SU-DHL-6 (cell line): ENCODE data around the gene PAWR.

Source experiments
- H2AFZ ChIP-seq: fragments of 200-600 bp; sonication (generic); 2 replicates; pipeline ENCODE4 v1.6.1; 2014; ENCODE audit warnings: low read depth, mild to moderate bottlenecking, moderate library complexity, mixed read lengths, antibody characterized with exemption, low read length; ENCODE audit not compliant: severe bottlenecking
- H3F3A ChIP-seq: fragments of 200-600 bp; shearing (Covaris generic); 2 replicates; pipeline ENCODE4 v1.6.0; 2016; ENCODE audit warnings: antibody characterized with exemption, mild to moderate bottlenecking; ENCODE audit not compliant: insufficient read depth
- H3K27ac ChIP-seq: fragments of 200-600 bp; sonication (generic); 2 replicates; pipeline ENCODE4 v1.5.1; 2016; ENCODE audit warnings: low read depth, mild to moderate bottlenecking, low read length, moderate library complexity, mixed read lengths
- H3K27me3 ChIP-seq: fragments of 200-600 bp; sonication (generic), shearing (Covaris generic); 2 replicates; pipeline ENCODE4 v1.6.0; 2014; ENCODE audit warnings: mild to moderate bottlenecking, low read length
- H3K36me3 ChIP-seq: fragments of 200-600 bp; sonication (generic); 2 replicates; pipeline ENCODE4 v1.6.1; 2014; ENCODE audit warnings: mild to moderate bottlenecking, low read length, mixed read lengths
- H3K4me2 ChIP-seq: fragments of 300-600, 200-600 bp; shearing (Covaris generic), sonication (generic); 2 replicates; pipeline ENCODE4 v1.6.0; 2014; ENCODE audit warnings: low read length, low read depth, mild to moderate bottlenecking; ENCODE audit not compliant: poor library complexity, severe bottlenecking
- H3K4me3 ChIP-seq: fragments of 200-600 bp; sonication (generic); 2 replicates; pipeline ENCODE4 v1.5.1; 2014; ENCODE audit warnings: antibody characterized with exemption, low read length, mild to moderate bottlenecking, mixed read lengths; ENCODE audit not compliant: insufficient read depth, poor library complexity, severe bottlenecking
- H3K79me2 ChIP-seq: fragments of 200-600 bp; sonication (generic); 2 replicates; pipeline ENCODE4 v1.6.1; 2014; ENCODE audit warnings: mild to moderate bottlenecking, low read length, moderate library complexity; ENCODE audit not compliant: insufficient read depth
- H3K9ac ChIP-seq: fragments of 200-600 bp; sonication (generic); 2 replicates; pipeline ENCODE4 v1.7.0; 2014; ENCODE audit warnings: mild to moderate bottlenecking, low read length
- H3K9me2 ChIP-seq: fragments of 200-600 bp; sonication (generic); replicated peaks from 2 replicates; pipeline ENCODE4 v1.6.1; 2014; ENCODE audit warnings: low read length; ENCODE audit not compliant: insufficient read depth
- H3K9me3 ChIP-seq: fragments of 200-600 bp; sonication (generic); 2 replicates; pipeline ENCODE4 v1.6.1; 2014; ENCODE audit warnings: low read length, mixed read lengths; ENCODE audit not compliant: insufficient read depth
- H4K20me1 ChIP-seq: fragments of 200-600 bp; sonication (generic); 2 replicates; pipeline ENCODE4 v1.6.1; 2014; ENCODE audit warnings: low read depth, mild to moderate bottlenecking, antibody characterized with exemption, low read length, moderate library complexity, mixed read lengths
- EZH2phosphoT487 ChIP-seq: fragments of 200-600 bp; sonication (generic), shearing (Covaris generic); conservative IDR thresholded peaks from 2 replicates; pipeline ENCODE4 v1.6.1; 2018; ENCODE audit warnings: mild to moderate bottlenecking, antibody characterized with exemption, low read length, moderate library complexity, mixed read lengths
- TF ChIP-seq, protein P1 (sequence below): fragments of 200-600 bp; sonication (generic); IDR thresholded peaks from one replicate; pipeline ENCODE4 v1.5.1; 2017; ENCODE audit warnings: antibody characterized with exemption, mild to moderate bottlenecking, low read length, moderate library complexity; ENCODE audit not compliant: insufficient read depth, poor library complexity, severe bottlenecking

Gene PAWR

DNA sequence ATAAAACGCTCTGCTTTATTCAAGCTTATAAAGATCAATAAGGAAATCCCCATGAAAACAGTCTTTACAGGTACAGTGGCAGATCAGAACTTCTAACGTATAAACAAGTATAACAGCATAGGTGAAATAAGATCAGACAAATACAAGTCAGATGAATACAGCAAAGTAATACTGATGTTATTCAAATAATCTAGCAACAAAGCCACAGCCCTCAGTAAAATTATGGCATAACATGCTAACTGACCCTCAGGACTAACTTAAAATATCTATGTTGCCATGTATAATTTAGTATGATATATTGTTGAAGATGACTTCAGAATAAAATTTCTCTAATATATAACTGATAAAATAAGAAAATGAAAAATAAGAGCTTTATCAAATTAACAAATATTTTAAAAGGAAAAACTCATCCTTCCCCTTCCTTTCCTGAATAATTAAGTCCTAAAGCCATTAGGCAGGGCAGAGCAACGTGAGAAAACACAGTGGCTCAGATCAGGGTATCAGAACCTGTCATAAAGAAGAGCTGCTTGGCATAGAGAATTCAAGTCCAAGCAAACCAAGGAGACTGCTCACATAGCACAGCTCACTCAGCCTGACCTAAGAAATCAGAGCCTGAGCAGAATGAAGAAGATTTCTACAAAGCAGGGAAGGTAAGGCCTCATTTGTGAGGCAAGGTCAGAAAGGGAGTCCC lies 70.7 kb downstream of the PAWR start:
- Histone ChIP-seq H3K4me3 (no peak overlapping the region), H3K27me3 (no peaks in the 10 kb centered on the region), H3K36me3 (peaks cover 15% of the 10 kb centered on the region), H3K9me2 (no peaks in the 10 kb centered on the region), H3K9me3 (no peaks in the 10 kb centered on the region), H3K4me2 (no peak overlapping the region), H3K79me2 (peaks cover 44% of the 10 kb centered on the region), H2AFZ (no peak overlapping the region), H4K20me1 (peaks cover 11% of the 10 kb centered on the region), H3K9ac (no peak overlapping the region), H3F3A (0 out of 2 replicates have a peak, but pooled peaks cover 5% of the 10 kb centered on the region), H3K27ac (no peak overlapping the region)
- TF ChIP-seq EZH2phosphoT487 = no peak
- TF ChIP-seq, protein P1, sequence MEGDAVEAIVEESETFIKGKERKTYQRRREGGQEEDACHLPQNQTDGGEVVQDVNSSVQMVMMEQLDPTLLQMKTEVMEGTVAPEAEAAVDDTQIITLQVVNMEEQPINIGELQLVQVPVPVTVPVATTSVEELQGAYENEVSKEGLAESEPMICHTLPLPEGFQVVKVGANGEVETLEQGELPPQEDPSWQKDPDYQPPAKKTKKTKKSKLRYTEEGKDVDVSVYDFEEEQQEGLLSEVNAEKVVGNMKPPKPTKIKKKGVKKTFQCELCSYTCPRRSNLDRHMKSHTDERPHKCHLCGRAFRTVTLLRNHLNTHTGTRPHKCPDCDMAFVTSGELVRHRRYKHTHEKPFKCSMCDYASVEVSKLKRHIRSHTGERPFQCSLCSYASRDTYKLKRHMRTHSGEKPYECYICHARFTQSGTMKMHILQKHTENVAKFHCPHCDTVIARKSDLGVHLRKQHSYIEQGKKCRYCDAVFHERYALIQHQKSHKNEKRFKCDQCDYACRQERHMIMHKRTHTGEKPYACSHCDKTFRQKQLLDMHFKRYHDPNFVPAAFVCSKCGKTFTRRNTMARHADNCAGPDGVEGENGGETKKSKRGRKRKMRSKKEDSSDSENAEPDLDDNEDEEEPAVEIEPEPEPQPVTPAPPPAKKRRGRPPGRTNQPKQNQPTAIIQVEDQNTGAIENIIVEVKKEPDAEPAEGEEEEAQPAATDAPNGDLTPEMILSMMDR = no peak

GRCh38 chr12:79618848-79619404 lies 71.8 kb downstream of the PAWR start:
- Histone ChIP-seq H3K4me2 (no peak overlapping the region), H3K27me3 (no peaks in the 10 kb centered on the region), H4K20me1 (peaks cover 7% of the 10 kb centered on the region; the same call in 1 of the 2 replicates), H3F3A (0 out of 2 replicates have a peak, but pooled peaks cover 5% of the 10 kb centered on the region), H3K36me3 (peaks cover 18% of the 10 kb centered on the region), H3K9me3 (no peaks in the 10 kb centered on the region), H3K9ac (no peak overlapping the region), H3K9me2 (no peaks in the 10 kb centered on the region), H3K4me3 (no peak overlapping the region), H3K27ac (no peak overlapping the region), H3K79me2 (peaks cover 34% of the 10 kb centered on the region), H2AFZ (no peak overlapping the region)
- TF ChIP-seq, protein P1 = no peak
- TF ChIP-seq EZH2phosphoT487 = no peak

- Histone ChIP-seq H3K4me3 (no peak overlapping the region), H3K27me3 (no peaks in the 10 kb centered on the region), H3K9ac (no peak overlapping the region), H3K9me3 (no peaks in the 10 kb centered on the region), H2AFZ (no peak overlapping the region), H3F3A (no peaks in the 10 kb centered on the region), H3K4me2 (no peak overlapping the region), H3K27ac (no peak overlapping the region), H3K9me2 (no peaks in the 10 kb centered on the region), H3K36me3 (peaks cover 19% of the 10 kb centered on the region), H4K20me1 (0 out of 2 replicates have a peak, but pooled peaks cover 7% of the 10 kb centered on the region), H3K79me2 (peaks cover 22% of the 10 kb centered on the region)
- TF ChIP-seq EZH2phosphoT487 = no peak
- TF ChIP-seq, protein P1 = no peak
Observed at GRCh38 chr12:79617696-79618095, 73.1 kb downstream of the PAWR start.
